Activated CD4-positive, alpha-beta T cell treated with anti-CD3 and anti-CD28 coated beads, Interleukin-2, amount 50 U/mL, for 1 hour (primary cell): ENCODE results near the gene SNX5.
A peak's percentile ranks its signal among the peaks of the same experiment; 100 is the strongest.

Experiments used
- DNase-seq: peaks from one replicate; pipeline ENCODE4 v3.0.0-alpha.2; 2020

The SNX5 gene

GRCh38 chr20:17939622-17940223, 28.9 kb downstream of the SNX5 start:
- no peak for DNase-seq

- DNase-seq = peak; percentile 48
These were observed 29.5 kb downstream of the SNX5 start for GRCh38 chr20:17938871-17939619.

GRCh38 chr20:17936761-17937732, 31.5 kb downstream of the SNX5 start:
- DNase-seq = no peak

- no peak for DNase-seq
These were observed 32.3 kb downstream of the SNX5 start for GRCh38 chr20:17936286-17936760.

GRCh38 chr20:17935761-17936160, 32.8 kb downstream of the SNX5 start:
- no peak for DNase-seq

GRCh38 chr20:17935186-17935585, 33.4 kb downstream of the SNX5 start:
- no peak for DNase-seq

- DNase-seq = no peak
These were observed 34.3 kb downstream of the SNX5 start for GRCh38 chr20:17934141-17934862.

GRCh38 chr20:17933711-17934110, 34.9 kb downstream of the SNX5 start:
- no peak for DNase-seq

GRCh38 chr20:17933121-17933520, 35.5 kb downstream of the SNX5 start:
- no peak for DNase-seq

GRCh38 chr20:17932396-17932795, 36.2 kb downstream of the SNX5 start:
- no peak for DNase-seq

- DNase-seq = no peak
These were observed 37.1 kb downstream of the SNX5 start for GRCh38 chr20:17931513-17931912.

GRCh38 chr20:17928633-17929311, 39.8 kb downstream of the SNX5 start:
- DNase-seq = no peak

- DNase-seq = no peak
These were observed 40.4 kb downstream of the SNX5 start for GRCh38 chr20:17928211-17928611.

GRCh38 chr20:17925940-17926300, 42.7 kb downstream of the SNX5 start:
- no peak for DNase-seq

GRCh38 chr20:17925141-17925939, 43.3 kb downstream of the SNX5 start:
- DNase-seq = no peak

- DNase-seq = no peak
These were observed 46.8 kb downstream of the SNX5 start for GRCh38 chr20:17921774-17922173.

GRCh38 chr20:17919149-17919548, 49.4 kb downstream of the SNX5 start:
- no peak for DNase-seq

- DNase-seq = no peak
These were observed 50.6 kb downstream of the SNX5 start for GRCh38 chr20:17917832-17918618.

GRCh38 chr20:17916433-17916891, 52.1 kb downstream of the SNX5 start:
- DNase-seq = no peak

GRCh38 chr20:17914957-17915356, 53.6 kb downstream of the SNX5 start:
- no peak for DNase-seq
